IMR-90 (cell line): ENCODE results near the gene RXYLT1.

Experiments
- CTCF ChIP-seq: conservative IDR thresholded peaks from 2 replicates; pipeline ENCODE4 v1.5.1; 2012; ENCODE audit warnings: mild to moderate bottlenecking, low read depth, low read length, improper control_type of control experiment
- POLR2A ChIP-seq: IDR thresholded peaks from 2 replicates; pipeline ENCODE4 v1.6.1; 2012; ENCODE audit warnings: mild to moderate bottlenecking, low read depth, low read length
- RAD21 ChIP-seq: IDR thresholded peaks from 2 replicates; pipeline ENCODE4 v1.6.1; 2012; ENCODE audit warnings: low read length, improper control_type of control experiment
- RFX5 ChIP-seq: IDR thresholded peaks from 2 replicates; pipeline ENCODE4 v1.8.0; 2012; ENCODE audit warnings: low read depth, mild to moderate bottlenecking, low read length, moderate library complexity
- SMC3 ChIP-seq: fragments of 150-350 bp; IDR thresholded peaks from 2 replicates; pipeline ENCODE4 v1.6.1; 2016; ENCODE audit warnings: low read depth, mild to moderate bottlenecking, antibody characterized with exemption, low read length, moderate library complexity

DNA sequence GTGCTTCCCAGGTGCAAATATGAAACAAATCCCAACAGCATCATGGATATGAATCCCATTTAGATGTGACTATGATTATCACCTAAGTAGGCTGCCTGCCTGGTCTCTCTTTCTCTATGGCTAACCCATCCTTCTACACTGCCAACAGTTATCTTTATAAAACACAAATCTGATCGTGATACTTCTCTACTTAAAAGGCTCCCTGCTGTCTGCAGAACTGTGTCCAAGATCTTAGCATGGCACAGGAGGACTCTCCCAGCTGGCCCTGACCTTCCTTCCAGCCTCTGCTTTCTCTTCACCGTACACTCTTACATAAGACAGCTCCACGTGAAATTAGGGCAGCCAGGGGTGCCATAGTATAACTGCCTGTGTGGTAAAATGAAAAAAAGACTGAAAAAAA, 61.3 kb downstream of the RXYLT1 start:
- TF ChIP-seq CTCF (no peak), POLR2A (no peak), SMC3 (no peak), RAD21 (no peak), RFX5 (no peak)
